HG03575 (cell line): Measurements from ENCODE around the gene FITM1.

Source experiments
- ATAC-seq: cut with Tn5 transposase; IDR thresholded peaks from one replicate; pipeline ENCODE4 v1.9.1; 2021; ENCODE audit not compliant: unreplicated experiment, insufficient number of reproducible peaks, low FRiP score; ENCODE audit errors: extremely low read depth

The FITM1 gene

DNA sequence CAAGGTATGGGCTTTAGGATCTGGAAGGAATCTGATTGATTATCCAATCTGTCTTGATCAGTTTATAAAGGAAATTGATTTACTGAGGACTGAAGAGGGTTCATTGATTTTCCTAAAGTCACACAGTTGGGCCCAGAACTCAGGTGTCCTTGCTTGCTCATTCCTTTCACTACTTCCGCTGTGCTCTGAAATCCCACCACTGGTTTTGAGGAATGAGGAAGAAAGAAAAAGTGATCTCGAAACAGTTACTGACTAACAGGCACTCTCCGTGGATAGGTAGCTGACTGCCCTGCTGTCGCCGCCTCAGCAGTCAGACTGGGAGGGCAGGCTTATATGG lies at the start of gene FITM1:
Gene FITM1 (plus strand): TSS at position 280 of the 337 bp plus-strand sequence. CDS start 905 bp downstream, outside the sequence.
- ATAC-seq: no peak

DNA sequence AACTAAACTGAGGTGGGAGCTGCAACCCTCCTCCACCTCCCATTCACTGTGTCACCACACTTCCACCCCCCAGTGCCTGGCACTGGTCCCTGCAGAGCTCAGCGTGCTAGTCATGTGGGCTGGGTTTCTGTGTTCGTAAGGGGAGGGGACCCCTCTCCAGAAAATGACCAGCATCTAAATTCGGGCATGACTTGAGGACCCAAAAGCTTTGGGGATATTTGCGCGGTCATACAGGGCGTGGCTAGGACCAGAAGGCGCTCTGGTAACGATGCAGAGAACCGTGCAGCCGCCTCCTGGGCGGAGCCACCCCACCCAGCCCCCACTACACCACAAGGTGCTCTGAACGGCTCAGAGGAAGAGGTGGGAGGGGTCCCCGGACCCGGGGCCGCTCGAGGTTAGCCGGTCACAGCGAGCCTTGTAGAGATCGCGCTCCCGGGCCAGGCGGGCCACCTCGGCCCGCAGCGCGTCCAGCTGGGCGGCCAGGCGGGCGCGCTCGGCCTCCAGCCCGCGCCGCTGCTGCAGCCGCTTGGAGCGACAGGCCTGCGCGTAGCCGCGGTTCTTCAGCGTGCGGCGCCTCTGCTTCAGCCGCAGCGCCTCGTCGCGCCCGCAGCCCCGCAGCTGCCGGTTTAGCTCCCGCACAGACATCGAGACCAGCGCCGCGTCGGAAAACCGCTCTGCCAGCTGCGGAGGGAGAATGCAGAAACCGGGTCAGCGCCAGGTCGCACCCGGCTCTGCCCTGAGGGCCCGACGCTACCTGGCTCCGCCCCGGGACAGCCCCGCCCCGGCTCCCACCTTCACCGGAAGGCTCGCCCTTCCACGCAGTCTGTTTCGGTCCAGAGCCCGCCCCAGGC lies 49.3 kb upstream of the FITM1 start:
- peak; percentile 51 for ATAC-seq

DNA sequence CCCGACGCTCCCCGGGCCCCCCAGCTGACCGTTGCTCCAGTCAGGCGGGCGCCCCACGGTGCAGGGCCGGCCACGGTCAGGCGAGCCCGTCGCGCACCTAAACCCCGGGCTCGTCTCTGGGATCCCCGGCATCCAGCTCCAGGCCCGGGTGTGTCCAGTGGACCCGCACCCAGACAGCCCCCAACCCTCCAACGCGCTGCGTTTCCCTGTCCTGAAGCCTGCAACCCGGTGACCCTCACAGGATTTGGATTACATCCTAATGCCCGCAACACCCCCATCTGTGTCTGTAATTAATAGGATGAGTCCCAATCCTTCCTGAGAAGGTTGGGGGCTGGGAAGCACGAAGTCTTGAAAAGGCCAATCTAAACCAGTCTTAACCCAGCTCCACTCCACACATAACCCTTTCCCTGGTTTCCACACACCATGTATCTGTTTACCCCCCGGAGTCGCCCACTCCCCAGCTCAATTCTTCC lies 48.7 kb upstream of the FITM1 start:
- no peak for ATAC-seq

DNA sequence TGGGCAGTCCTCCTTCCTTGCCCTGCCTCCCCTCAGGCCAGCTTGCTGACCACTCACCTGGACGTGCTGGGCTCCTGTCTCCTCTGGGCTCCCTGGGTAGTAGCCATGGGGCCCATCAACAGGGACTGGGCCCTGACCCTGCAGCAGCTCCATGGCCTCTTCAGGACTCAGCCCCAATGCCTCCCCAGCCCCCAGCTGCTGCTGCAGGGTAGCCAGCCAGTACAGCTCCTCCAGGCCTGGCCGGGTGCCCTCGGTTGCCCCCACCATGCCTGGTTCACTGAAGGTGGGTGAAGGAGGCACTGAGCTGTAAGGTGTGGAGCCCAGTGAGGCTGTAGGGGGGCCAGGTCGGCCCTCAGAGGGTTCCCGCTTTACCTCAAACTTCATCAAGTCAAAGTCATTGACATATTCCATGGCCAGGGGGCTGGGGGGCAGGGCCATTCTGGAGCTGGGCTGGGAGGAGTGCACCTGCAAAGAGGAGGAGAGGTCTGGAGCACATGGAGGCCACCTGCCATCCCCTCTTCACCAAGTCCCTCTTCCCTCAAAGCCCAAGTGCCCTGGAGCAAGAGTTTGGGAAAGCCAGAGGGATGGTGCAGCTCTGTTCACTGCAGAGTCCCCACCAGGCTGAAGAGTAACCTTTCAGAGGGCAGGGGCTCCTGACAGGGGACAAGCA lies 47.9 kb upstream of the FITM1 start:
- no peak for ATAC-seq

GRCh38 chr14:24083462-24083861 lies 47.0 kb upstream of the FITM1 start:
- ATAC-seq: no peak

GRCh38 chr14:24084440-24084839 lies 46.0 kb upstream of the FITM1 start:
- no peak for ATAC-seq

DNA sequence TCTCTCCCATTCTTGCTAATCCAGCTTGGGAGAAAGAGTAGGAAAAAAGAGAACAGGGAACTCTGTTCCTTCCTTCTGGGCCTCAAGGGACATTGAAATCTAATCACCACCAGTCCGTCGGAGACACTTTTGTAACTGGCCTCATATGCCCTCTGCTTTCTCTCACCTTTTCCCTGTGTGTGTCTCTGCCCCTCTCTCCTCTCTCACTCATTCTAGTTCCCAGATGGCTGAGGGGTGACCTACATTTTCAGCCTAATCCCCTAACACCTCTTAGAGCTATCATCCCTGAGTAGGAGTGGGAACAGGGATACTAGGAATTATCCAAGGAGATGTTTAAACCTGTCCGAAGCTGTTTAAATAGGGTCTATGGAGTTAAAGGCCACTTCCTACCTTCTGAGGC lies 45.2 kb upstream of the FITM1 start:
- ATAC-seq: no peak

DNA sequence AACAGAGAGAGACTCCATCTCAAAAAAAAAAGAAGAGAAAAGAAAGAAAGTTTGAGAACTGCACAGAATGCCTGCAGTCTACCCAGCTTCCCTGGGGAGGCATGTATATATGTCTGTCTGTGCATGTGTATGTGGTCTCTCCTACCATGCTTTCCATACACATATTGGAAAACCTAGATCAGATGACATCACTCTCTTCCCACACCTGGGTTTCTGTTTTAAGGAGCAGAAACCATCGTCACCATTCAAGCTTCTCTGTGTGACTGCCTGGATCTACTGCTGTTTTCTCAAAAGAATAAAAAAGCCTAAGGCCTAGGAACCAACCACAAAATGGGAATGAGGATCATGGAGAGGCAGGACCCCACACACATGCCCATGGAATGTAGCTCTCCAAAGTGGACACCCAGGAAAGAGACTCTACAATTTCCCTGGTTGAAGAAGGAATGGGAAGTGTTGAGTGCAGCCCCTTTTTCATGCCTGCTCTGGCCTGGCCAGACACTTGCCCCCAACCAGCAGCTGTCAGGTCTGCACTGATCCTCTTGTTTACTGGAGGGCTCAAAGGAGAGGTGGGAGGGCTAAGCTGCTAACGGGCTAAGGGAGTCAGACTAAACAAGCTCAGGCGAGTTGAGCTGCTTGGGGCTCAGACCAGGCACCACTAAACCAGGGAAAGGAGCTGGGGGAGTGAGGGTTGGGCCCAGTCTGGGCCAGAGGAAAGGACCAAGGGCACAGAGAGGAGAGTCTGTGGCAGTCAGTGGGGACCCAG lies 44.1 kb upstream of the FITM1 start:
- no peak for ATAC-seq

DNA sequence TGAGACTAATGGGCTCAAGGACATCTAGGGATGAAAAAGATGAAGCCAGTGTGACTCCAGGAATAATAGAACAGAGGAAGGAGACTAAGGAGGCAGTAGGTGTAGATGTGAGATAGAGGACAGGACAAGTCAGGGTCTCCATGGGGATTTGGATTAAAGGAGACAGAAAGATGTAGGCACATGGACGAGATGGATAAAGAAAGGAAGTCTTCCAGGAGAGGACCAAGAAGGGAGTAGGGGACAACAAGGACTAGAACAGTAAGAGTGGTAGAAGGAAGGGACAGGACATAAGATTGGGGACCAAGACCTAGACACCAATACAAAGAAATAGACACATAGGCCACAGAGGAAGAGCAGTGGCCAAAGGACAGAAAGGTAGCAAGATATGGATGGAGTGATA lies 43.5 kb upstream of the FITM1 start:
- no peak for ATAC-seq

DNA sequence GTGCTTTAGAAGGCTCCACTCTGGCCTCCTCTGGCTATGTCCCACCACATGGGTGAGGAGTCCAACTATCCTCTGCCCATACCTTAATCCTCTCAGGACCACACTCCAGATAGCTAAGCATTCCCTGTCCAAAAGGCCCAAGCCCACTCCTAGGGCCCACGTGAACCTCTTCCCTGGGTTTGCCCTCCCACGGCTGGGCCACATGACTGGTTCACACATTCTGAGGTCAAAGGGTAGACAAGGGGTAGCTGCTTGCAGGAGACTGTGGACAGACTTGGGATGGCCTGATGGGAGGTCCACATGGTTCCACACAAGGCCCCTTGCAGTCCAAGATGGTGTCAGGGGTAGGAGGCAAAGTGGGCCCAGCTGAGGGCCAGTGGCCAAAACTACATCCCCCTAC lies 42.4 kb upstream of the FITM1 start:
- ATAC-seq: no peak

GRCh38 chr14:24089890-24090289 lies 40.6 kb upstream of the FITM1 start:
- ATAC-seq: no peak

- no peak for ATAC-seq
Observed at GRCh38 chr14:24092110-24092504, 38.4 kb upstream of the FITM1 start.

DNA sequence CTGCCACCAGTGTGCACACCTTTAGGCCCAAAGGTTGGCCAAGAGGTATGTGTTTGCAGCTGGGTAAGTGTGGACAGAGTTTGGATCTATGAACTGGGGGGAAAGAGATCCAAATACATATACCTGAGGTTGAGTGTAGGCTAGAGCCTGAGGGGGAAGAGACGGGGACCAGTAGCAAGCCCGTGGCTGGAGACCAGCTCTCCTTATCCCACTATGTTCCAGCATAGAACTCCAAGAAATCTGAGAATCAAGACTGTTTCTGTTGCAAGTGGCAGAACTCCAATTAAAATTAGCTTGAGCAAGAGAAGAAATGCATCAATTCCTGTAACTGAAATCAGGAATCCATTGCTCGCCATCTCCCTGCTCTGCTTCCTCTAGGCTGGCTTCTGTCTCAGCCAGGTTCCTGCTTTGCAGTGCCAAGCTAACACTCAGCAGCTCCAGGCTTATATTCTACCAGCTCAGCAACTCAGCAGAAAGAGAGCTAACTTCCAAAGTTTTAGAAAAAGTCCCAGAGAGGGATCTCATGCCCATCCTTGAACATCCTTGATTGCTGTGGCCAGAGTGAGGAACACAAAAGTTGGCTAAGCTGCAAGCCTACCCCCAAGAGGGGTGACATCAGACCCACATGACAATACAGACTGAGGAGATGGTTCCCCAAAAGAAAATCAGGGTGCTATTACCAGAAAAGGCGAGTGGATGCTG lies 37.8 kb upstream of the FITM1 start:
- ATAC-seq: no peak

- no peak for ATAC-seq
Observed at GRCh38 chr14:24093207-24093900, 37.1 kb upstream of the FITM1 start.

DNA sequence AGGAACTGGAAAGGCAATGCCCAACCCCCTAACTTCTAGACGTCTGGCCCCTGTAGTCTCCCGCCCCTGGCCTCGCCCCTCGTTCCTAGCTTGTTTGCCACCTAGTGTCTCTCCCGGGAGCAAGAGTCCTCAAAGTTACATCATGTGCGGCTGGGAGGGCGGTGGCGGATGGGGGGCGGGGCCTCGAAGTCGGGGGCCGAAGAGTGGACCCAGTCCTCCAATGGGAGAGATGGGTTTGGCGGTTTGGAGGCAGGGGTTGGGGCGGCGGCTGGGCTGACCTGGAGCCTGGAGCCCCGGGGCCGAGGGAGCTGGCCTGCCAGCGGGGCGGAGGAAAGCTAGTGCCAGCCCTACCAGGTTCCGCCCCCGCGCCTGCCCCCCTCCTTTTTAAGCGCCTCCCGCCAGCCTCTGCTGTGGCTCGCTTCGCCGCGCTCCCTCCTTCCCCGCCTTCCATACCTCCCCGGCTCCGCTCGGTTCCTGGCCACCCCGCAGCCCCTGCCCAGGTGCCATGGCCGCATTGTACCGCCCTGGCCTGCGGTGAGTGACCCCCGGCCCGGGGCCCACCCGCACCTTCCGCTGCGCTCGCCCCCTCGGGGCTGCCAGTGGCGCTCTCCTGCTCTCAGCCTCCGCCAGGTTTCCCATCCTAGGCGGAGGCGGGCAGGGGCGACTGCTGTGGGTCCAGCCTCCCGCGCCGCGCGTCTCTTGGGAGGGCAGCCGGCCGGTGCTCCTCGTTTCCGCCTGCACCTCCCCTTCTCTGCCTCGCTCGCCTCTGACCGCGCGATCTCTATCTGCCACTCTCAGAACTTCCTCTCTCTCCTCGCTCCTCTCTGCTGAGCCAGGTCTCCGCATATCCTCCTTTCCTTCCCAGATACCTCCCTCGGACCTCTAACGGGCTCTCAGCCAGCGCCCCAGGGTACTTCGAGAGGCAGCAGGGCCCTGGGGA lies 36.3 kb upstream of the FITM1 start, which contains the start of gene PCK2:
Gene PCK2 (plus strand): TSS at position 411 of the 940 bp plus-strand sequence. CDS start 95 bp downstream, at position 506.
- ATAC-seq: no peak

DNA sequence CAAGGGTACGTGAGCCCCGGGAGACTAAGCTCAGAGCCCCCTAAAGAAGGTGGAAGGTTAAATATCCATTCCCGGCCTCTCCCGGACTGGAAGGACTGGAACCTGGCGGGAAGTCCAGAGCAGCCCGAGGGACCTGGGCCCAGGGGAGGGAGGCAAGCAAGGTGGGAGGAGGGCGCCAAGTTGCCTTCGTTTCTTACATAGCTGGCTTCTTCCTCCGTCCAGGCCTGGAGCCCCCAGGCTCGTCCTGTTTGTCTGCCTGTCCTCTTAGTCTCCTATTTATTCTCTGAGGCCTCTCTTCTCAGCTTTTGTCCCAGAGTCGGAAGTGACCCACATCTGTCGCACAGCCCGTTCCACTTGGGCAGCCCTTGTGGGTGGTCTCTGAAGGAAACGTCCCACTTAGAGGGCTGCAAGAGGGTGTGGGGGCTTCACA lies 35.6 kb upstream of the FITM1 start:
- no peak for ATAC-seq

GRCh38 chr14:24095271-24096068 lies 35.0 kb upstream of the FITM1 start:
- ATAC-seq: no peak
